GM13977 (cell line): ENCODE results near the gene ANKH.
"Not testable (repeated sequence)": the region's sequence is repeated elsewhere in the genome, so short reads cannot be mapped to it uniquely, and the experiment has no call there.

Source experiments
- DNase-seq: peaks from one replicate; pipeline ENCODE4 v3.0.0; 2012; ENCODE audit warnings: low spot score
- CTCF ChIP-seq: IDR thresholded peaks from 2 replicates; pipeline ENCODE4 v1.5.1; 2012; ENCODE audit warnings: mild to moderate bottlenecking, control low read depth; ENCODE audit not compliant: insufficient read depth; ENCODE audit errors: extremely low read depth, missing control alignments
- in situ Hi-C: fragments of 300-500 bp; cut with MboI; formaldehyde crosslinking; loops from one replicate; pipeline ENCODE4 v1.12.0; 2022; ENCODE audit warnings: low sequenced_read_pairs, low pct_unique_long_range_greater_than_20kb, mixed read lengths, inconsistent platforms; ENCODE audit not compliant: unreplicated experiment

Gene ANKH

GRCh38 chr5:14851999-14852526, 19.5 kb downstream of the ANKH start:
- no peak for DNase-seq
- TF ChIP-seq CTCF: no peak
- in situ Hi-C loops: no loop called here

- no peak for TF ChIP-seq CTCF
- in situ Hi-C loops: no loop called here
- DNase-seq: no peak
Observed at GRCh38 chr5:14851597-14851996, 20.0 kb downstream of the ANKH start.

- no peak for TF ChIP-seq CTCF
- in situ Hi-C loops: no loop called here
- DNase-seq: no peak
Observed at GRCh38 chr5:14851050-14851419, 20.5 kb downstream of the ANKH start.

- no peak for TF ChIP-seq CTCF
- no peak for DNase-seq
- in situ Hi-C loops: no loop called here
Observed at GRCh38 chr5:14850419-14851049, 21.0 kb downstream of the ANKH start.

- no peak for TF ChIP-seq CTCF
- DNase-seq: no peak
- in situ Hi-C loops: no loop called here
Observed at GRCh38 chr5:14849516-14850294, 21.9 kb downstream of the ANKH start.

- DNase-seq, in situ Hi-C loops: not testable (repeated sequence)
Observed at GRCh38 chr5:14848942-14849341, 22.6 kb downstream of the ANKH start.

GRCh38 chr5:14848385-14848784, 23.2 kb downstream of the ANKH start:
- DNase-seq: no peak
- in situ Hi-C loops: no loop called here
- TF ChIP-seq CTCF: no peak
